Astrocyte of the hippocampus (primary cell): ENCODE results near the gene LCK.
"Not testable (repeated sequence)": the region's sequence is repeated elsewhere in the genome, so short reads cannot be mapped to it uniquely, and the experiment has no call there.

Experiments
- DNase-seq: peaks from one replicate; pipeline ENCODE4 v3.0.0; 2011; ENCODE audit warnings: low read depth, low spot score

The LCK gene

DNA sequence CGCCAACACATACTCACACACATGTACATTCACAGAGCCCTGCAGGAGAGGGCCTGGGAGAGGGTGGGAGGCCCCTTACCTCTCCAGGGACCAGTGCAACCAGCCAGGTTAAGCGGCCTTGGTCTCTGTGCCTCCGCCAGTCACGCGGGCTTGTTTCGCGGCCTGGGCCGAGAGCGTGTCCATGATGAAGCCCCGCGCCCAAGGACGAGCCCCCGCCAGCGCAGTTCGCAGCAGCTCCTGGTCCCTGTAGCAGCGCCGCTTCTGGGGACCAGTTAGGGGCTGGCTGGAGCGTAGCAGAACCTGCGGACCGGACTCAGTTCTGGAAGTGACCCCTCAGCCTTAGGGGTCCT is 11.3 kb upstream of the LCK start:
- peak; percentile 18 for DNase-seq

GRCh38 chr1:32240140-32240951 is 10.7 kb upstream of the LCK start:
- peak; percentile 75 for DNase-seq

DNA sequence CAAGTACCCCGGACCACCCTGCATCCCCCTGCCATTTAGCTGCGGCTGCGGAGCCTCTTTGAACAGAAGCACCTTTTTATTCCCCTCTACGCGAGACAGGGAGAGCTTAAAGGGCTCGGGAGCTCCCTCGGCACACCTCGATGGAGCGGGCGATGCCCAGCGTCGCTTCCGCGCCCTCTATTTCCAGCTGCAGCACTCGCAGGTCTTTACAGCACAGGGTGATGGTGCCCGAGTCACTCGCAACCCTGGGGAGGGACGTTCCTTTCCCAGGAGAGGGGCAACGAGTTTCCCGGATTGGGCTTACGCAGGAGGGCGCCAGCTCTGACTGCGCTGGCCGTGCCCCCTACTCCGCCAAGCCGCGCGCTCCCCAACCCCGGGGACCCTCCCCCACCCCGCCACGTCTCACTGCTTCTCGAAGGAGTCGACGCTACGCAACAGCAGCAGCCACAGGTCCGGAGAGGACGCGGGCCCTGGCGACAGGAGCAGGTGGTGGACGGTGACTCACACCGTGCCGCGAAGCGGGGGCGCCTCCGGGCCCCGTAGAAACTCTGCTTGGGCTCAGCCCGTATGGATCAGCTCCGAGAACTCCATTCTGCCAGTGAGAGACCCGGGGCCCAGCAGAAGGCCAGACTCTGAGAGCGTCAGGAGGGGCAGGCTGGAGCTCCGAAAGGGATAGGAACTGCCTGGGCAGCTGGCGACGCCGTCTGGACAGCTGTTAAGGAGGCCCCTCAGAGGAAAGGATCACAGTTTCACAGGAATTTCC is 9.9 kb upstream of the LCK start:
- DNase-seq = peak; percentile 63

DNA sequence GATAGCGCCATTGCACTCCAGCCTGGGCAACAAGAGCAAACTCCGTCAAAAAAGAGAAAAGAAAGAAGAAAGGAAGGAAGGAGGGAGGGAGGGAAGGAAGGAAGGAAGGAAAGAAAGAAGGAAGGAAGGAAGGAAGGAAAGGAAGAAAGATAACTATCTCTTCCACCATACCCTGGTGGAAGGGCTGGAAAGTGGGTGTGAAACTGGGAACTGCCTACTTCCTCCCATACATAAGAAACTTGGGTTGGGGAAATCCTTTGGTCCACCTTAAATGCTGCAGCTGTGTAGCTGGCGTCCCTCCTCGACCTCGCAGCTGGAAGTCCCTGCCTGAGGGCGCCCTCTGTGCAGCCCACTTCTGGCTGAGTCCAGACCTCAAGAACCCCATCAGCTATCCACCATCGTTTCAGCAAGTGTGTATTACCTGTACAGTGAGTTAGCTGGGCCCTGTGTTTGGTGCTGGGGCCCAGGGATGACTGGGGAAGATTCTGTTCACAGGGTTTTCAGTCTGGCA is 8.7 kb upstream of the LCK start:
- DNase-seq = no peak

- DNase-seq = no peak
Observed at GRCh38 chr1:32246888-32247273, 4.2 kb upstream of the LCK start, which contains the start of gene FAM167B. Gene FAM167B, plus strand, starts transcription at chr1:32247222. Its CDS starts 200 bp downstream, at chr1:32247422.

- DNase-seq = no peak
Observed at GRCh38 chr1:32247452-32247851, 3.6 kb upstream of the LCK start.

GRCh38 chr1:32247983-32248889 is 2.8 kb upstream of the LCK start:
- peak; percentile 80 for DNase-seq

DNA sequence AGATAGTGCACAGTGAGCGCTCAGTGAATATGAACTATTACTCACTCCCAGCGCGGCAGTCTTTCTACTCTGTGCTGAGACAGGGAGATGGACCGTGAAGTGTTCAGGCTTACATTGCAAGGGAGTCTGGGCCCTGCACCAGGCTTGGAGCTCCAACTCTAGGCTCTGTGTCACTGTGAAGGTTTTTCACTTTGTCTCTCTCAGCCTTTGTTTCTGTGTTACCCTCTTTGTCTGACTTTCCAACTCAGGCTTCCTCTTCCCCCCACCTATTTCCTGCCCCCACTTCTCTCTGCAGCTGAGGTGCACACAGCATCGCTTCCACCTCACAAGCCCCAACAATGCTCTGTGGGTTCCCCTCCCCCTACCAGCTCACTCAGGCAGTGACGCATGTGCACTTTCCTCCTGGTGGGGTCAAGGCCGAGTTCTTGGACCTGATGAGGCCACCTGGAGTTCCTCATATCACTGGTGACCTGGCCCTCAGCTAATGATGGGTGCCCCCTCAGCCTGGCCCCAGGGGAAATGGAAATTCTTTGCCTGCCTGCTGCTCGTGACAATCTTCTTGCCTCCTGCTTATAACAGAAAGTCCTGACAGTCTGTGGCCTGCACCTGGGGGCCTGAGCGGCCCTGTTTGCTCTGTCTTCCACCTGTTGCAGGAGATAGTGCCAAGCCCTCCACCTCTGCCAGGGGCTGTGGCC is 1.1 kb upstream of the LCK start:
- DNase-seq = peak; percentile 26

DNA sequence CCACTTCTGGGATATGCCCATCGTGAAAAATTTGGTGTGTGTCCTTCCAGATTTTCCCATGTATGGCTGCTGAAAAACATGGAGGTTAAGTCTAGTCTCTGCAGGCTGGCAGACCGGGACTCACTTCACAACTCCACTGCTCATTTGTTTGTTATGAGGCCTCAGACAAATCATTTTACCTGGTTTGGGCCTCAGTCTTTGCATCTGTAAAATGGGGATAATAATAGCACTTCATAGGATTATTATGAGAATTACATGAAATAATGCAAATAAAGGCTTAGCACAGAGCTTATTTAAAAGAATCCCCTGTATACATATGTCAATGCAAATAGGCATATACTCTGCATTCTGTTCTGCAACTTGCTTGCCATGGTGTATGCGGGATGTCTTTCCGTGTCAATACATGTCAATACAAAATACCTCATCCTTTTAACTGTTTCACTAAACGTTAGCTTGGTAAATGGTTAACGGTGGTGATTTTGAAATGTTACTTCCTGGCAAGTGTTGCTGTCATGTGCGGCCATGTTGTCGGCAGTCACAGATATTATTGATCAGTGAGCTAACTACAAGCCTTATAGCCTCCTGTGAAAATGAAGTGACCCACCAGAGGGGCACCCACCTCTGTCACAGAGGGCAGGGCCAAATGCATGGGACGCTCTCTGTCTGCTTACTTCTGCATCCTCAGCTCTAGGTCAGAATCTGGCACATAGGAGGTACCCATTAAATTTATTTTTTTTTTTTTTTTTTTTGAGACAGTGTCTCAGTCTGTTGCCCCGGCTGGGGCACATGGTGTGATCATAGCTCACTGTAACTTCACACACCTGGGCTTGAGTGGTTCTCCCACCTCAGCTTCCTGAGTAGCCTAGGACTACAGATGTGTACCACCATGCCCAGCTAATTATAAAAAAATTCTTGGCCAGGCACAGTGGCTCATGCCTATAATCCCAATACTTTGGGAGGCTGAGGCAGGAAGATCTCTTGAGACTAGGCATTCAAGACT is 4.3 kb downstream of the LCK start:
- no peak for DNase-seq

DNA sequence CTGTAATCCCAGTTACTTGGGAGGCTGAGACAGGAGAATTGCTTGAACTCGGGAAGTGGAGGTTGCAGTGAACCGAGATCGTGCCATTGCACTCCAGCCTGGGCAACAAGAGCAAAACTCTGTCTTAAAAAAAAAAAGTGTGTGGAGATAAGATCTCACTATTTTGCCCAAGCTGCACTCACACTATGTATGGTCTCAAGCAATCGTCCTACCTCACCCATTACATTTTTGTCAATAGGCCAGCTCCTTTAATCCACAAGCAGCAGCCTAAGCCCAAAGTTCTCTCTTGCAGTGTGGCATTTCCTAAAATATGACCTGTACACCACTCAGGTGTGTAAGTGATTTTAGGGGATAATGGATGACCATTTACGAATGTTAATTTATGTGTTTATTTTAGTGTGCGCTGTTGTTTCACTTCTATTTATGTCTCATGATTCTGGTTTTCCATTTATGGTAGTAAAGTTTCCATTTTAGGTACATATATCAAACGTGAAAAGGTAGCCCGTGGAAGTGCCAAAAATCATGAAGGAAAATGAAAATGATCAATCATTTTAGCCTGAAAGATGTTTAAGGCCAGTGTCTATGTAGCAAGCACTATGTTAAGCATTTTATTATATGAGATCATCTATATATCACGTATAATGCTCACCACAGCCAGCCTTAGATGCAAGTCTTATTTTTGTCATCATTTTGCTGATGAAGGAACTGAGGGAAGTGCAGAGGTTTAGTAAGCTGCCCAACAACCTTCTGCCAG is 5.6 kb downstream of the LCK start:
- DNase-seq = no peak

DNA sequence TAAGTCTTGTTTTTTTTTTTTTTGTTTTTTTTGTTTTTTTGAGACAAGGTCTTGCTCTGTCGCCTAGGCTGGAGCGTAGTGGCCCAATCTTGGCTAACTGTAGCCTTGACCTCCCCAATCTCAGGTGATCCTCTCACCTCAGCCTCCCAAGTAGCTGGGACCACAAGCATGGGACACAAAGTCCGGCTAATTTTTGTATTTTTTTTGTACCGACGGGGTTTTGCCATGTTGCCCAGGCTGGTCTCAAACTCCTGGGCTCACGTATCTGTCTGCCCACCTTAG is 6.1 kb downstream of the LCK start:
- DNase-seq = no peak

DNA sequence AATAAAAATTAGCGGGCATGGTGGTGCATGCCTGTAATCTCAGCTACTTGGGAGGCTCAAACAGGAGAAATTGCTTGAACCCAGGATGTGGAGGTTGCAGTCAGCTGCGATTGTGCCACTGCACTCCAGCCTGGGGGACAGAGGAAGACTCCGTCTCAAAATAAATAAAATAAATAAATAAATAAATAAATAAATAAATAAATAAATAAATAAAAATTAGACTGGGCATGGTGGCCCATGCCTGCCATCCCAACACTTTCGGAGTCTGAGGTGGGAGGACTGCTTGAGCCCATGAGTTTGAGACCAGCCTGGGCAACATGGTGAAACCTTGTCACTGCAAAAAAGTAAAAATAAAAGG is 12.2 kb downstream of the LCK start:
- DNase-seq = not testable (repeated sequence)

DNA sequence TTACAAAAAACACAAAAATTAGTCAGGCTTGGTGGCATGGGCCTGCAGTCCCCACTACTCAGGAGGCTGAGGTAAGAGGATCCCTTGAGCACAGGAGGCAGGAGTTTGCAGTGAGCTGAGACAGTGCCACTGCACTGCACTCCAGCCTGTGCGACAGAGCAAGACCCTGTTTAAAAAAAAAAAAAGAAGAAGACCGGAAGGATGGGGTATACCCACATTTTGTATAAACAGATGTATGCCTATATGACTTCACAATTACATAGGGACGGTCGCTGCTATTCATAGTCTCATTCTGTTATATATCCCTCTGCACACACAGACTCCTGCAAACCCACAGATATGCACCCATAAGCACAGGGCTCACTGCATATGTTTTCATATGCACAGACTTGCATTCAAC is 12.7 kb downstream of the LCK start:
- DNase-seq = no peak

GRCh38 chr1:32265846-32266245 is 14.8 kb downstream of the LCK start:
- no peak for DNase-seq

DNA sequence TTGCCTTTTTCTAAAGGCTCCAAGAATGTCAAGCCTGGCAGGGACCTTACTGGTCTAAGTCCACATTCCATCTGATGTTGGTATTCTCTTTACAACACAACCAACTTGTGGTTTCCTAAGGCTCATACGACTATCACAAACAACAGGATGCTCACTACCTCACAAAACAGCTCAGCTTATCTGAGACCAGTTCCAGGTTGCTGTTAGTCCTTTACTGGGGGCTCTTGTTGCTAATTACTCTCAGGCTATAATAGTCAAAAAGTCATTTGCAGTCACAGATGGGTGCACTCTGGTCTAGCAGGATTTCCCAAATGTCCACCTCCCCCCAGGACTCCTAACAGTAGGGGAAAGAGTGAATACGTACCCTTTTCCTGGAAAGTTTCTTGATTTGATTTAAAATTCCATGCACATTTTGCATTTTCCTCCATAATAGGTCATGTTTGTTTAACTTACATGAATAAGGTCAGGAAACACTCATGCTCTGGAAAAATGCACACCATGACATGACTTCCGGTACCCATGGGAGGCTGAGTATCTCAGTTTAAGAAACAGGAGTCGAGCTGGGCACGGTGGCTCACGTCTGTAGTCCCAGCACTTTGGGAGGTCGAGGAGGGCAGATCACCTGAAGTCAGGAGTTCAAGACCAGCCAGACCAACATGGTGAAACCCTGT is 16.0 kb downstream of the LCK start:
- DNase-seq = peak; percentile 45

DNA sequence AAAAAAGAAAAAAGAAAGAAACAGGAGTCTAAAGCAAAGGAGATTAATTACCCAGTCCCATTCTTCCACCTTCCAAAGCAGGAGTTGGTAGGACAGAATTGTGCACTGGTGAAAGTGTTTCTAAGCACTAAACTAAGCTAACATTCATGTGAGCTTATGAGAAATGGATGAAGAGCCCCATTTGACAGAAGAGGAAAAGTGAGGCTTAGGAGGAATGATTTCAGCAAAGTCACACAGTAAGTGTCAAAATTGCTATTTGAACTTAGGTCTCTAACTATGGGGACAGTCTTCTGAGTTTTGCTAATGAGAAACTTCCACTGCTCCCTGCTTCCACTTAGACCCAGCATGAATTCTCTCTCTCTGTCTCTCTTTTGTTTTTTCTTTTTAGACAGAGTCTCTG is 18.7 kb downstream of the LCK start:
- DNase-seq = no peak

GRCh38 chr1:32272557-32273390 is 21.7 kb downstream of the LCK start:
- no peak for DNase-seq
